T1000 (cell line): ENCODE measurements around the gene CDK9.
"Not testable (repeated sequence)": the region's sequence is repeated elsewhere in the genome, so short reads cannot be mapped to it uniquely, and the experiment has no call there.

Source experiments
- DNase-seq: peaks from one replicate; lab custom pipeline; 2025; ENCODE audit warnings: mixed read lengths; lab: John Stamatoyannopoulos, UW

CDK9 gene

GRCh38 chr9:127785933-127786772 is at the start of gene CDK9:
CDK9 (plus strand) TSS chr9:127786034; CDS start chr9:127786149, 115 bp downstream.
- peak; percentile 85 for DNase-seq

GRCh38 chr9:127738666-127739065 is 47.2 kb upstream of the CDK9 start:
- no peak for DNase-seq

- no peak for DNase-seq
Measured at GRCh38 chr9:127739614-127740330, 46.1 kb upstream of the CDK9 start.

GRCh38 chr9:127741831-127742434 is 43.9 kb upstream of the CDK9 start:
- DNase-seq = no peak

GRCh38 chr9:127742435-127743088 is 43.3 kb upstream of the CDK9 start:
- DNase-seq = no peak

DNA sequence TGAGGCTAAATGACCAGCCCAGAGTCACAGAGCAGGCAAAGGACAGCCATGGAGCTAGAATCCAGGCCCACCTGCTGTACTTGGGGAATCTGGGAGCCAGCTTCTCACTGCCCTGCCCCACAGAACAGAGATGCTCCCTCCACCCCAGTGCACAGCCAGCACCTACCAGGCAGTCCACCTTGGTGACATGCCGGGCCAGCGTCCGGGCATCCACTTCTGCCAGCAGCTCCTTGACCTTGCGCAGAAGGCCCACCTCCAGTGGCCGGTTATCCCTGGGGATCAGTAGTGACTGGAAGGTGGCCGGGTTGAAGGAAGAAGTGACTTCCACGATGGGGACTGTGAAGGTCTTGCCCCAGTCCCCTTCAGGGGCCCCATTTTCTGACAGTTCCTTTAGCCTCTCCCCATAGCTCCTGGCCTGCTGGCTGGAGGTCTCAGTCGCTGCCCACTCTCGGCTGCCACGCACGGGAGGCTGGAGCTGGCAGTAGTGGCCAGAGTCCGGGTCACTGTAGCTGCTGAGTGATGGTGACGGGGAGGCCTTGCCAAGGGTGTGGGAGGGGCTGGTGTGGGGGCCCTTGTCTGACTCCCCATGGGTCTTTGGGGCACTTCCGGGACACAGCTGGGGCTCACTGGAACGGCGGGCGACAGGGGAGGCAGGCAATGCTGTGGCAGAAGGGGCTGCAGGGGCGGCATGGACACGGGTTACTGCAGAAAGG is 41.3 kb upstream of the CDK9 start:
- DNase-seq = no peak

DNA sequence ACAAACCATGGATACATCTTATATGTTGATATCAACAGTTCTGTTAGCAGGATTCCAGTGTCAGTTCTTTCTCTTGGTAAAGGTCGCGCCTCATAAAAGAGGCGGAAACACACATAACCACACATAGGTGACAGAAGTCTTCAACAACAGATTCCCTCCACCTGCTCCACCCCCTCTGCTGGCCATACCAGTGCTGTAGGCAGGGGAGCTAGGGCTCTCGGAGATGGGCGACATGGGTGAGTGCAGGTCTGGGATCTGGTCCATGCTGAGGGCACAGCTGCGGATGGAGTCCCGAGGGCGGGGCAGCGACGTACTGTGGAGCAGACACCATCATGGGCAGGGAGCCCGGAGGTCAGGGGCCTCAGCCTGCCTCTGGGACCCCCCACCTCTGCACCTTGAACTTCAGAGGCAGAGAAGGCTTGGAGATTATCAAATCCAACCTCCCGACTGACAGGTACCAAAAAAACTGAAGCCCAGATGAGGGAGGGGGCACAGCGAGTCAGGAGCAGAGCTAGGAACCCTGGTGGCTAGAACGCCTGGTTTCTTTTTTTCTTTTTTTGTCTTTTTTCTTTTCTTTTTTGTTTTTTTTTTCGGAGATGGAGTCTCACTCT is 38.8 kb upstream of the CDK9 start:
- no peak for DNase-seq

GRCh38 chr9:127749090-127749787 is 36.6 kb upstream of the CDK9 start:
- DNase-seq = no peak

- DNase-seq = no peak
Measured at GRCh38 chr9:127751269-127752054, 34.4 kb upstream of the CDK9 start.

DNA sequence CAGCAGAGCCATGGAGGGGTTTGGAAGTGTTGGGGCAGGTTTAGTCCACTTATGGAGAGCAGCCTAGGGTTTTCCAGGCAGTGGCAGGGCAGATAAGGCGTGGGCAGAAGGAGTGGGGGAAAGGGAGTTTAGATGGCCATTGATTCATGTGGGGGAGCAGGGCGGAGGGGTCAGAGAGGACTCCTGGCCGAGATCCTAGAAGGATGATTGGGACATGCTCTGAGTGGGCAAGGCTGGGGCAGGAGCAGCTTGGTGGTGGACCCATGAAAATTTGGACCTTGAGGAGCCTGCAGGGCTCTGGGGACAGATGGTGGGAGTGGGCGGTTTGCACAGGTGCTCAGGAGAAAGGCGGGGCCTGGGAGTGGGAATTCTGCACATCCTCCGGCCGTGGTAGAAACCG is 32.7 kb upstream of the CDK9 start:
- DNase-seq = no peak

GRCh38 chr9:127753622-127754021 is 32.2 kb upstream of the CDK9 start:
- no peak for DNase-seq

DNA sequence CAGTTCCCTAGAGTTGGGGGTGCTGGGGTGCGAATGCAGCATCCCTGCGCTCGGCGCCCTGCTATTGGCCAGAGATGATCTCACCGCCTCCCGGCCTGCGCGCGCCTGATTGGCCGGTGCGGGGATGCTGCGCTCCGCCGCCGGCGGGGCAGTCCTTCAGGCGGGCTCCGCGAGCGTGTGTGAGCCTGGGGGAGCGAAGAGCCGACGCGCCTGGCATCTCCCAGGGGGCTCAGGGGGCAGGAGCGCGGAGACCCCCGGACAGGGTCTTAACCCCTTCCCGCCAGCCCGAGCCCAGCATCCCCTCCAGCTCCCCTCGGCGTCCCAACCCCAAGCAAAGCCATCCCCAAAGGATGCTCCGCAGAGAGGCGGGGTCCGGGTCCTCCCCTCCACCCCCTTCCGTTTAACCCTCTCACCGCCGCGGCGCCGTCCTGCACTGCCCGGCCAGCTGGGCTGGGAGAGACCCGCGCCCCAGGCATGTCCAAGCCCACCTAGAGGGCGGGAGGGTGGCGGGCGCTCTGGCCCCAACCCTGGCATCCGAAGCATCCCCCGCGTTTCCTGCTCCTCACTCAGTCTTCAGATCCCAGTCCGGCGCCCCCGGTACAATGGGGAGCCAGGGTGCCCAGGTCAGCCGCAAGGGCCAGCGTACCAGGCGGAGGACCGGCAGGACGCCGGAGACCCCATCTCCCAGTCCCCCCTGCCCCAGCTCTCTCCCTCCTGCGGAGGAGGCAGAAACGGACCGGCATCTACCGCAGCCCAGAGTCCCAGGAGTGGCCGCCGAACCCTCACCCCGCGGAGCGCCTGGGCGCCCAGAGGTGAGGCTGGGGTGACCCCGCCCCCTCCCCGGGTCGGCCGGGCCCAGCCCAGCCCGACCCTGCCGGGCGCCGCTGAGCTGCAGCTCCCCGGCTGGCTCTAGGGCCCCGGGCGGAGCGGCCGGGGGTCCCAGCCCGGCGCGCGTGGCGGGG is 31.5 kb upstream of the CDK9 start:
- no peak for DNase-seq

- DNase-seq = no peak
Measured at GRCh38 chr9:127755061-127756060, 30.5 kb upstream of the CDK9 start.

DNA sequence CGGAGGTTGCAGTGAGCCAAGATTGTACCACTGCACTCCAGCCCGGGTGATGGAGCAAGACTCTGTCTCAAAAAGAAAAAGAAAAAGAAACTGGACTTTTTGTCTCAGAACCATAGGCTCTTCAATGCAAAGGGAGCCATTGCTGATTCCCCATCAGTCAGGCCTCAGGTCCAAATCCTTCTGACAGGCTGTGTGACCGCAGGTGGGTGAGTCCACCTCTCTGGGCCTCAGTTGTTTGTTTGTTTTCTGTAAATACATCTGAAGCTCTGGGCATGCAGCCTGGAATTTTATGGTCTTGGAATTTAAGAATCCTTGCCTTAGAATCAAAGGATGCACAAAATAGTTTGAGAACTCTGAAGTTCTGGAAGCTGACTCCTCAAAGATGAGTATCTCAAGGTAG is 29.6 kb upstream of the CDK9 start:
- DNase-seq = no peak

GRCh38 chr9:127756776-127757175 is 29.1 kb upstream of the CDK9 start:
- DNase-seq = not testable (repeated sequence)

DNA sequence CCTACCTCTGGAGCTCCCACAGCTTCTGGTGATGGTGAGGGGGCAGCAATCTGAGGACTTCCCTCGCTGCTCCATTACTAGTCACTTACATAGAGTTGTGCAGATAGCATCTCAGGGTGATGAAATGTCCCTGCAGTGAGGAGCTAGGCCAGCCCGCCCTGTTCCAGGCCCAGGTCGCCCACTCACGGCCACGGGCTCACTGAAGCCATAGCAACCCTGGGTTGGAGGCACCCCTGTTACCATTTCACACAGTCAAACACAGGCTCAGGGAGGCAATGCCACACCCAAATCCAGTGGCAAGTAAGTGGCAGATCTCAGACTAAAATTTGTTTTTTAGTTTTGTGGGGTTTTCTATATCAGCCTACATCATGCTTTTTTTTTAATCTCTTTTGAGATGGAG is 27.0 kb upstream of the CDK9 start:
- no peak for DNase-seq

DNA sequence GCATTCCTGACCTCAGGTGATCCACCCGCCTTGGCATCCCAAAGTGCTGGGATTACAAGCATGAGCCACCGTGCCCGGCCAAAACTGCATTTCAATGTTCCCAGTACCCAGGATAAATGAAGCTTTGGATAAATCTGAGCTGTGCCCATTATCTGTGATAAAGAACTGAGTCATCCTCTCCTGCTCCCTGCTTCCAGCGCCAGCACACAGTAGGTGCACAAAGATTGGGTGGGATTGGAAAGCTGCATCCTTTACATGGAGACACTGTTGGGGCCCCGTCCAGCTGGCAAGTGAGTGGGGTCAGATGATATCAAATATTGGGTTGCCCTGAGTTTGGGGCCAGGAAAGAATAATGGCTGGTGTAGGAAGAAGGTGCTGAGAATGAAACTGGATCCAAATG is 24.8 kb upstream of the CDK9 start:
- no peak for DNase-seq
